HepG2 (cell line): Measurements from ENCODE around the gene SQSTM1. TPM values are rescaled to one million over a fixed set of nuclear protein-coding genes. Genes with fewer than 3 reads are reported as not detected.

ENCODE experiments used
- ATAD3A ChIP-seq: sonication (generic); formaldehyde crosslinking; IDR thresholded peaks from 2 replicates; pipeline ENCODE4 v1.4.0; 2020; ENCODE audit warnings: missing genetic modification reagents
- ATF4 ChIP-seq, 2 experiments: fragments of 450-650 bp in 1 of 2; sonication (generic) in 1 of 2; formaldehyde crosslinking; IDR thresholded peaks; 2 replicates each; pipeline versions ENCODE4 v1.5.0 to v1.8.0; 2020 to 2022; ENCODE audit warnings: mild to moderate bottlenecking in 1 of 2, missing genetic modification reagents in 1 of 2
- ETV6 ChIP-seq: sonication (generic); formaldehyde crosslinking; conservative IDR thresholded peaks from 2 replicates; pipeline ENCODE4 v1.4.0; 2020; ENCODE audit warnings: missing genetic modification reagents
- FOXC1 ChIP-seq: sonication (generic); formaldehyde crosslinking; IDR thresholded peaks from 2 replicates; pipeline ENCODE4 v1.8.0; 2022; ENCODE audit warnings: mild to moderate bottlenecking, missing genetic modification reagents, borderline replicate concordance
- GMEB2 ChIP-seq: IDR thresholded peaks from 2 replicates; pipeline ENCODE4 v1.6.1; 2016; ENCODE audit warnings: missing biosample characterization, missing genetic modification reagents, low read depth
- HNF1B ChIP-seq: sonication (generic); formaldehyde crosslinking; IDR thresholded peaks from 2 replicates; pipeline ENCODE4 v1.5.1; 2020; ENCODE audit warnings: mild to moderate bottlenecking, moderate library complexity, missing genetic modification reagents
- HNF4G ChIP-seq, 2 experiments: sonication (generic) in 1 of 2; formaldehyde crosslinking in 1 of 2; IDR thresholded peaks; 2 replicates each; pipeline versions ENCODE4 v1.4.0 to v1.6.1; 2011 to 2020; ENCODE audit warnings: borderline replicate concordance in 2 of 2, low read depth in 2 of 2, mild to moderate bottlenecking in 2 of 2, low read length in 1 of 2, missing genetic modification reagents in 1 of 2, moderate library complexity in 1 of 2
- HOXA5 ChIP-seq: sonication (generic); formaldehyde crosslinking; IDR thresholded peaks from 2 replicates; pipeline ENCODE4 v1.4.0; 2020; ENCODE audit warnings: missing genetic modification reagents
- ISL2 ChIP-seq: sonication (generic); formaldehyde crosslinking; IDR thresholded peaks from 2 replicates; pipeline ENCODE4 v1.5.0; 2020; ENCODE audit warnings: missing genetic modification reagents
- JUND ChIP-seq: sonication (generic); formaldehyde crosslinking; IDR thresholded peaks from 2 replicates; pipeline ENCODE4 v1.8.0; 2022; ENCODE audit warnings: mild to moderate bottlenecking, missing genetic modification reagents
- KDM6A ChIP-seq: IDR thresholded peaks from 2 replicates; pipeline ENCODE4 v1.6.1; 2016; ENCODE audit warnings: low read depth
- KLF13 ChIP-seq: sonication (generic); formaldehyde crosslinking; IDR thresholded peaks from 2 replicates; pipeline ENCODE4 v1.4.0; 2020; ENCODE audit warnings: mild to moderate bottlenecking, missing genetic modification reagents
- MAX ChIP-seq: IDR thresholded peaks from 2 replicates; pipeline ENCODE4 v1.6.1; 2012; ENCODE audit warnings: inconsistent platforms
- RCOR2 ChIP-seq: IDR thresholded peaks from 2 replicates; pipeline ENCODE4 v1.6.1; 2016; ENCODE audit warnings: missing biosample characterization, missing genetic modification reagents
- SAP130 ChIP-seq: IDR thresholded peaks from 2 replicates; pipeline ENCODE4 v1.6.1; 2016; ENCODE audit warnings: low read depth
- ZBTB34 ChIP-seq: sonication (generic); formaldehyde crosslinking; IDR thresholded peaks from 2 replicates; pipeline ENCODE4 v1.8.0; 2022; ENCODE audit warnings: mild to moderate bottlenecking, missing genetic modification reagents
- ZNF138 ChIP-seq: sonication (generic); formaldehyde crosslinking; IDR thresholded peaks from 2 replicates; pipeline ENCODE4 v1.5.0; 2020; ENCODE audit warnings: mild to moderate bottlenecking, low read depth, missing genetic modification reagents
- ZNF20 ChIP-seq: sonication (generic); formaldehyde crosslinking; IDR thresholded peaks from 2 replicates; pipeline ENCODE4 v1.4.0; 2020; ENCODE audit warnings: mild to moderate bottlenecking, moderate library complexity, missing genetic modification reagents
- ZNF343 ChIP-seq: sonication (generic); formaldehyde crosslinking; IDR thresholded peaks from 2 replicates; pipeline ENCODE4 v1.4.0; 2020; ENCODE audit warnings: mild to moderate bottlenecking, missing genetic modification reagents
- ZNF674 ChIP-seq: sonication (generic); formaldehyde crosslinking; IDR thresholded peaks from 2 replicates; pipeline ENCODE4 v1.5.0; 2020; ENCODE audit warnings: low read depth, mild to moderate bottlenecking, missing genetic modification reagents
- ZNF772 ChIP-seq: sonication (generic); formaldehyde crosslinking; IDR thresholded peaks from 2 replicates; pipeline ENCODE4 v1.5.0; 2020; ENCODE audit warnings: mild to moderate bottlenecking, missing genetic modification reagents
- polyA plus RNA-seq, 8 experiments: library from polyadenylated mRNA; depleted of rRNA in 3 of 8; stranded (reverse) in 7 of 8; unstranded in 1 of 8; fragments of >200 nt; fragmentation: Illumina TruSeq in 4 of 8; extraction: Trizol in 4 of 8; gene quantifications; 2 replicates each; pipeline versions ENCODE4 v1.2.1 to v1.2.3, GENCODE V29; 2011 to 2016; ENCODE audit warnings: low read depth in 4 of 8, missing spikeins in 1 of 8, mixed read lengths in 1 of 8; ENCODE audit not compliant: insufficient read depth in 1 of 8
- total RNA-seq, 5 experiments: library from RNA; depleted of rRNA; stranded (reverse); fragments of >200 nt; fragmentation: Illumina TruSeq; extraction: Trizol; gene quantifications; 2 replicates each; pipeline ENCODE4 v1.2.3, GENCODE V29; 2016; ENCODE audit warnings: low read depth in 1 of 5

Gene SQSTM1
- total and polyA plus RNA-seq, 2 of the 13 experiments (the other 11 are each of a cell fraction or from before 2014, with no cell fraction given): 90.9 to 160 TPM

GRCh38 chr5:179858586-179859427 lies 38.1 kb downstream of the SQSTM1 start, which contains the start of gene MRNIP (continued):
- no peak; the same call in 1 of the 2 replicates for TF ChIP-seq ETV6 (CRISPR knock-in tag)
- TF ChIP-seq ZNF138 (CRISPR knock-in tag): no peak; the same call in 1 of the 2 replicates
- peak; percentile 30; the same call in 1 of the 2 replicates for TF ChIP-seq HNF4G (IDR thresholded peaks at IDR 0.05; ENCODE audit: borderline replicate concordance, low read depth, low read length)
- TF ChIP-seq HNF4G (CRISPR knock-in tag; IDR thresholded peaks at IDR 0.05; ENCODE audit: borderline replicate concordance, low read depth): no peak
- TF ChIP-seq MAX: peak; percentile 95
- TF ChIP-seq ZNF343: 0 out of 2 replicates have a peak, but pooled peaks have one; percentile 38
- no peak for TF ChIP-seq KDM6A (CRISPR knock-in tag)
- TF ChIP-seq ZNF772 (CRISPR knock-in tag): peak; percentile 89
- peak; percentile 41; the same call in 1 of the 2 replicates for TF ChIP-seq ISL2
- no peak for TF ChIP-seq ZNF20 (CRISPR knock-in tag)
- no peak for TF ChIP-seq ATAD3A (CRISPR knock-in tag)
- TF ChIP-seq SAP130 (CRISPR knock-in tag): peak; percentile 91
- TF ChIP-seq GMEB2: peak; percentile 85
- TF ChIP-seq ZNF674 (CRISPR knock-in tag): 0 out of 2 replicates have a peak, but pooled peaks have one; percentile 14
- TF ChIP-seq HOXA5: no peak; the same call in 1 of the 2 replicates
- peak; percentile 95 for TF ChIP-seq HNF1B (CRISPR knock-in tag)
- peak; percentile 94 for TF ChIP-seq FOXC1
- peak; percentile 74; the same call in 1 of the 2 replicates for TF ChIP-seq ZBTB34
- peak; percentile 58; the same call in 1 of the 2 replicates for TF ChIP-seq JUND
- TF ChIP-seq KLF13 (CRISPR knock-in tag): peak; percentile 48; the same call in 1 of the 2 replicates
- TF ChIP-seq ATF4 (CRISPR knock-in tag; IDR thresholded peaks at IDR 0.05): peak in 1 of 2 experiments; percentile 54; a peak in 2 of 4 replicates
- no peak for TF ChIP-seq RCOR2 (CRISPR knock-in tag)
